ENCODE results near the gene FGF14.

The FGF14 gene

DNA sequence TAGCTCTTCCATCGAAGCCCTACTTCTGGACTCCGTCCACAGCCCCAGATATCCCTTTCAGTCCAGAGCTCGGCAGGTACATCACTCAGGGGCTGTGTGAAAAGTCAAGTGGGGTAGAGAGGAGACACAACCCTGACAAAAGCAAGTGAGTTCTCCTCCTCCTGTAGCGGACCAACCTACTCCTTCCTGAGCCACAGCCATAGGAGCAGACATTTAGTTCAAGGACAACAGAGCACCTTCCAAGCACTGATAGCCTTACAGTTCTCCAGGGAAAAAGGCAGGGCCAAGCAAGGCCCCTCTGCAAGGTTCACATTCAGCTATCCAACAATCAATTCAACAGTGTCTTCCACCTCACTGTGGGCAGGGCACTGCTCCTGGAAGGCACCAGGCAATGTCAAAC is 89.0 kb downstream of the FGF14 start:
- no peak for TF ChIP-seq ZFX (IDR thresholded peaks at IDR 0.05)
- no peak for TF ChIP-seq CTCF (conservative IDR thresholded peaks at IDR 0.05)

GRCh38 chr13:102311901-102312300 is 89.9 kb downstream of the FGF14 start:
- TF ChIP-seq CTCF (conservative IDR thresholded peaks at IDR 0.05) (no peak), ZFX (IDR thresholded peaks at IDR 0.05) (no peak)
- H3K27ac ChIP-seq = no peak overlapping the region

More for the DNA sequence above, 89.0 kb downstream of the FGF14 start:
- H3K27ac ChIP-seq = no peak overlapping the region

GRCh38 chr13:102311419-102311796 is 90.4 kb downstream of the FGF14 start:
- TF ChIP-seq ZFX (IDR thresholded peaks at IDR 0.05) (no peak), CTCF (conservative IDR thresholded peaks at IDR 0.05) (no peak)
- H3K27ac ChIP-seq = no peak overlapping the region

DNA sequence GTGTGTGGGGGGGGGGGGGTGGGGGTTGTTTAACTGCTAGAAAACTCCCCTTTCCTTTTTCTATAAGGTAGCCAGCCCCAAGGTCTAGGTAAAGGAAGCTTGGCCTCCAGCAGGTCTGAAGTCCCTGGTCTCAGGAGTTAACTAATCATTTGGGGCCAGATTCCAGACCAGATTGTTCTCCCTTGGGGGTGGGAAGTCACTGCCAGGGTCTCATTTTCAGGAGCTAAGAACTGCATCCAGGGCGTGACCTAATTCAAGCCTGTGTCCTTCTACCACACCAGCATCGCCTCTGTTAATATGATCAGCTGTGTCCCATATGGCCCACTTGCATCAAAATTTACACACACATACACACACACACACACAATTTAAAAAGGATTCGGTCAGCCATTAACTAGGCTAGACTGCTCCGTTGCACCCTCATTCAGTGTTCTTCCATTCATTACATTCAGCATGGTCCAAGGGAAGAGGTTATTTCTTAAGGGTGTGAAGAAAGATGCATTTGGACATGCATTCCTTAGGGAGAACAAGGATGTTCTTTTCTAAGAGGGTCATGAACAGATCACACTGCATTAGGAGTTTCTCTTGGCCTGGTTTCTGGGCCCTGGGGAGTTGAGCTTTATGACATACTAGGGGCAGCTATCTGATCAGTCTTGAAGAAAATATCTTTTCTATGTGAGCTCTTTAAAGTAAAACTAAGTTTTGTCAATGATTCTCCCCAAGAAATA is 91.0 kb downstream of the FGF14 start:
- no peak for TF ChIP-seq CTCF (conservative IDR thresholded peaks at IDR 0.05)
- no peak for TF ChIP-seq ZFX (IDR thresholded peaks at IDR 0.05)
- H3K27ac ChIP-seq = no peak overlapping the region

DNA sequence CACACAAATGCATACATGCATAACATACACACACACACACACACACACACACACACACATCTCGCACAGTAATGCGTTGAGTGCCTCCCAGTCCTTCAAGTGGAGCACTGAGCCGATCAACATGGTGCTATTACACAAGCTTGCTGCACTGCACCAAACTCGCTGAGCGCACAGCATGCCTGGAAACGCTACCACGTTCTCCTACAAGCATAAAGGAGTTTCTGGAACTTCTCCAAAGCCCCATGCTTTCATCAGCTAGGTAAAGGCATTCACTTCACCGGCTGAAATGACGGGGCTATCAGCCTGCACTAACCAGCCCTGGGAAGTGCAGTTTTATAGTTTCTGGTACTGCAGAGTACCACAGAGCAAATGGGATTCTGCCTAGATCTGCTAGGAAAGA is 92.7 kb downstream of the FGF14 start:
- TF ChIP-seq CTCF (conservative IDR thresholded peaks at IDR 0.05) = no peak
- no peak for TF ChIP-seq ZFX (IDR thresholded peaks at IDR 0.05)

GRCh38 chr13:102302534-102302933 is 99.3 kb downstream of the FGF14 start:
- no peak overlapping the region for H3K27ac ChIP-seq
- TF ChIP-seq ZFX (IDR thresholded peaks at IDR 0.05) (no peak), CTCF (conservative IDR thresholded peaks at IDR 0.05) (no peak)

More for the DNA sequence above, 92.7 kb downstream of the FGF14 start:
- no peak overlapping the region for H3K27ac ChIP-seq

GRCh38 chr13:102300379-102300778 is 101.5 kb downstream of the FGF14 start:
- no peak overlapping the region for H3K27ac ChIP-seq
- TF ChIP-seq ZFX (IDR thresholded peaks at IDR 0.05) = no peak
- TF ChIP-seq CTCF (conservative IDR thresholded peaks at IDR 0.05) = no peak

All from C4-2B (cell line).